DMS53 (cell line): Measurements from ENCODE around the gene ITGB5.

ENCODE experiments used
- DNase-seq: peaks from one replicate; lab custom pipeline; 2025; lab: John Stamatoyannopoulos, UW

Gene ITGB5

GRCh38 chr3:124837065-124837464 lies 50.1 kb downstream of the ITGB5 start:
- DNase-seq: no peak

DNA sequence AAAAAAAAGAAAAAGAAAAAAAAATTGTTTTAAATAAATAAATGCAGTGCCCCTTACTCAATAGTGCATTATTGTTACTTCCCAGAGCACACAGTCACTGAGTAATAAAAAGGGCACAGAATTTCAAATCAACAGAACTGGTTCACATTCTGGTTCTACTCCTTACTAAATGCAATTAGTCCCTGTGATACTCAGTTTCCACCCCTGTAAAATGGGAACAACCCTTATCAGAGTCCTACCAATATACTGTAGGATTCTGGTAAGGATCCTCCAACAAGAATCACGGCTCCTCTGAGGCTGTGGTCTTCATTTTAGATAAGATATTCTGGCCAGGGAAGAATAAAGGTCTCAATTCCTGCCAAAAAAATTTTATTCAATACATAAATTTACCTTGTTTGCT lies 50.7 kb downstream of the ITGB5 start:
- DNase-seq: no peak

- peak; percentile 97 for DNase-seq
These were observed 52.1 kb downstream of the ITGB5 start for GRCh38 chr3:124834723-124835718.

DNA sequence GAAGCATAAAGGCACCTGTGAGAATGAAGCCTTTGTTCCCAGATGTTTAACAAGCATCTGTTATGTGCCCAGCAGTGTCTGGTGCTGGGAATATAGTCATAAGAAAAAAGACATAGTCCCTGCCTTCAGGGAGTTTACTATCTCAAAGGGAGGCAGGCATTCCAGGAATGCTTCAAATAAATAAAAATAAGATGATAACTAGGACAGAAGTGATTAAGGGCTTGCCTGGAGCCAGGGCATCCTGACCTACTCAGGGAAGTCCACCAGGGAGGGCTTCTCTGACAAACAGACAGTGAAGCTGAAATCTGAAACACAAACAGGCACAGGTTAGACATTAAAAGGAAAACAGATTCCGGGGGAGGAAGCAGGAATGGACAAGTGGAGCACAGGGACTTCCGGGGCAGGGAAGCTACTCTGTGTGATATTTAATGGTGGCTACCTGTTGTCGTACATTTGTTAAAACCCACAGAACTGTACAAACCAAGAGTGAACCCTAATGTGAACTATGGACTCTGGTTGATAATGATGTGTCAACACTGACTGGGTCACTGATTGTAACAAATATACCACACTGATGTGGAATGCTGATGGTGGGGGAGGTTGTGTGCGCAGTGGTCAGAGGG lies 53.3 kb downstream of the ITGB5 start:
- DNase-seq: peak; percentile 39

- DNase-seq: no peak
These were observed 54.1 kb downstream of the ITGB5 start for GRCh38 chr3:124832782-124833709.

DNA sequence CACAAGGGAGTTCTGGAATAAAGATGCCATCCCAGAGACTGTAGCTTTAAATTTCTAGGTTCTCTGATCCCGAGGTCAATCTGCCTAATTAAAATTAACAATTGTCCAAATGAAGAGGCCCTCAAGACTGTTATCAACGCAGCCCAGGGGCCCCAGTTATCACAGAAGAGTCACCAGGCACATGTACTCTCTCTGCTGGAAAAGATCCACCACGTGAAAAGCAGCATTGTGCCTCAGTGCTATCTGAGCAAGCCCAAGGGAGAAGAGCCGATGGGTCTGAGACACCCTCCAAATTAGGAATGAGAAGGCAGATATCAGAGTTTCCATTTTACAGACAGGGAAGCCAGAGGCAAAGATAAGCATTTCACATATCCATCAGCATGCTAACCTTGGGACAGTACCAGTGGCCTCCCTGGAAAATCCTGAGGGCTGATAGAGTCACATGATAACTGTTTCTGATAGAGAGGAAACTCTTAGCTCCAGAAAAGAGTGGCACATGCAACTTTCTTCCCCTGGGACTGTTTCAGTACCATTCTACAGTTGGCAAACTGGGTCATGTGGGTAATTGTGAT lies 55.5 kb downstream of the ITGB5 start:
- DNase-seq: no peak

- DNase-seq: no peak
These were observed 57.2 kb downstream of the ITGB5 start for GRCh38 chr3:124829819-124830554.

GRCh38 chr3:124829178-124829818 lies 57.9 kb downstream of the ITGB5 start:
- no peak for DNase-seq

DNA sequence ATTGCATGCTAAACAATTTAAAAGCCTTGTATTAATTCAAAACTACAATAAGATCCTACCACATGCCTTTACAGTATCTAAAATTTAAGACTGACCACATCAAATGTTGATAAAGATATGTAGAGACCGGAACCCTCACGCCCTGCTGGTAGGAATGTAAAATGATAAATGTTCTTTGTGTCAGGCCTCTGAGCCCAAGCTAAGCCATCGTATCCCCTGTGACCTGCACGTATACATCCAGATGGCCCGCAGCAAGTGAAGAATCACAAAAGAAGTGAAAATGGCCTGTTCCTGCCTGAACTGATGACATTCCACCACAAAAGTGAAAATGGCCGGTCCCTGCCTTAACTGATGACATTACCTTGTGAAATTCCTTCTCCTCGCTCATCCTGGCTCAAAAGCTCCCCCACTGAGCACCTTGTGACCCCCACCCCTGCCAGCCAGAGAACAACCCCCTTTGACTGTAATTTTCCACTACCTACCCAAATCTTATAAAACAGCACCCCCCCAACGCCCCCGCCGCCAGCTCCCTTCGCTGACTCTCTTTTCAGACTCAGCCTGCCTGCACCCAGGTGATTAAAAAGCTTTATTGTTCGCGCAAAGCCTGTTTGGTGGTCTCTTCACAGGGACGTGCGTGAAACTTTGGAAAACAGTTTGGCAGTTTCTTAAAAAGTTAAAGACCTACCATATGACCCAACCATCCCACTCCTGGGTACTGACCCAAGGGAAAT lies 59.5 kb downstream of the ITGB5 start:
- peak; percentile 15 for DNase-seq

GRCh38 chr3:124826703-124827102 lies 60.5 kb downstream of the ITGB5 start:
- DNase-seq: peak; percentile 25

- no peak for DNase-seq
These were observed 62.8 kb downstream of the ITGB5 start for GRCh38 chr3:124824286-124824915.

DNA sequence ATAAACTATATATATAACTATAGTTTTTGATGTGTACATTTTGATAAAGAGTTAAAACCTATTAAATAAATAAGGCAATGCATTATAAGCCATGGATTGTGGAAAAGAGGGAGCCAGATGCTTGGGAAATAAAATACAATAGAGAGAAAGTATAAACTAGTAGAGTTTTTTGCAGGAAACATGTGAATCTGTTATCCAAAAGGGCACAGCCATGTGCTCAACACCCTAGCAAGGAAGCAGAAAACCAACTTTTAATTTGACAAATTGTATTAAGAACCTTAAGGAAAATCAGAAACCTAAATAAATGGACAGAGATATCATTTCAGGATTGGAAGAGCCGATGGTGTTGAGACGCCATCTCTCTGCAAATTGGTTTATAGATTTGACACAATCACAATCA lies 63.5 kb downstream of the ITGB5 start:
- DNase-seq: no peak

DNA sequence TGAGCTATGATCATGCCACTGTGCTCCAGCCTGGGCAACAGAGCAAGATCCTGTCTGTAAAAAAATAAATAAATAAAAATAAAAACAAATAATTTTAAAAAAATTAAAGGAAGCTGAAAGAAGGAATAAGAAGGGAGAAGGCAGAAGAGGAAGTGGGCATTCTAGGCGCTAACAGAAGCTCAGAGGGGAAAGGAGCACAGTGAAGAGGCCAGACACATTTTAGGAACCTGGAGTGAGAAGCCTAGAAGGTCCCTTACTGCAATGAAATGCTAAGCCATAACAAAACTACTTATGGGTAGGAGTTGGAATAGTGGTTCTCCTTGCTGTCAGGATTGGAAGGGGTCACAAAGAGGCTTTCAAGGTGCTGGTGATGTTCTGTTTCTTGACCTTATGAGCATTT lies 64.0 kb downstream of the ITGB5 start:
- DNase-seq: no peak

- no peak for DNase-seq
These were observed 65.8 kb downstream of the ITGB5 start for GRCh38 chr3:124821356-124821755.

GRCh38 chr3:124818398-124819091 lies 68.6 kb downstream of the ITGB5 start:
- DNase-seq: no peak

DNA sequence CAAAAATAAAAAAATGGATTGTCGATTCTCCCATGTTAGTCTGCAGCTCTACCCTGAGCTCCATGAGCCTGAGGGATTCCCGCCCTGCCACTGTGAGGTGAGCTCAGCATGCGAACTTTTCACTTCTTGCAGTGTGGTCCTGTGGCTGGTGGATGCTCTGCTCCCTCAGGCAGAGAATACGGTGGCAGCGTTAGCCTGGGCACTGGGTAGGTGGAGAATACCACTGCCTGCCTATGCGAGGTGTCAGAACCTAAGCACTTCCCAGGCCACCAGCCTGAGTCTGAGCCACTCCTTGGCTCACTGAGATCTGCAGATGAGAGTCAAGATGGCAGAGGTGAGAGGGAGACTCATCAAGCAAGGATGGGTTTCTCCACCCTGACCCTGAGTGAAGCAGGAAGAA lies 70.1 kb downstream of the ITGB5 start:
- no peak for DNase-seq

DNA sequence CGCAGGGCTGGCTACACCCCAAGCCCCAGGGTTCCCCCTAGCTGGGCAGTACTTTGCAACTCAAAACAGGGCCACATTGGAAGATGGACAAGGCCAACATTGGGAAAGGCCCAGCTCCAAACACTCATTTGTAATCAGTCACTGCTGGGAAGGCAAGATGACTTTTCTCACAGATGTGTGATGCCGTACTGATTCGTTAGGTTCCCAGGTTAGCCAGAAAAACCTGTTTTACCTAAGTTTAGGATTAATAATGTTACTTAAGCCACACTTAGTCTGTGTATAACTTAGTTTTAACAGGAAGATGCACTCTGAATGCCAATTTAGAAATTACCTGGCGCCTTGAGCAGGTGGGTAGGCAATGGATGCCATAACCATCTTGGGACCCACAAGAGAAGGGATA lies 71.0 kb downstream of the ITGB5 start:
- DNase-seq: no peak

GRCh38 chr3:124815781-124816180 lies 71.4 kb downstream of the ITGB5 start:
- no peak for DNase-seq
